Renal cortex interstitium (tissue), 11 donors: ENCODE results near the gene TXN2. TPM values are rescaled to one million over a fixed set of nuclear protein-coding genes. Genes with fewer than 3 reads are reported as not detected.
"Not testable (repeated sequence)": the region's sequence is repeated elsewhere in the genome, so short reads cannot be mapped to it uniquely, and the experiment has no call there.

Source experiments
- DNase-seq, 11 donors: peaks; one replicate each; pipeline ENCODE4 v3.0.0-alpha.2; 2013; ENCODE audit warnings: low read depth in 9 of 11, low spot score in 4 of 11; ENCODE audit errors: extremely low read depth in 1 of 11
- polyA plus RNA-seq, 3 donors: library from polyadenylated mRNA; unstranded; fragments of 120-200 nt; gene quantifications; one replicate each; pipeline ENCODE4 v1.2.1, GENCODE V29; 2013; ENCODE audit not compliant: insufficient read length in 3 of 3

TXN2 gene
- polyA plus RNA-seq, 3 donors: 119 to 138 (median 123) TPM

DNA sequence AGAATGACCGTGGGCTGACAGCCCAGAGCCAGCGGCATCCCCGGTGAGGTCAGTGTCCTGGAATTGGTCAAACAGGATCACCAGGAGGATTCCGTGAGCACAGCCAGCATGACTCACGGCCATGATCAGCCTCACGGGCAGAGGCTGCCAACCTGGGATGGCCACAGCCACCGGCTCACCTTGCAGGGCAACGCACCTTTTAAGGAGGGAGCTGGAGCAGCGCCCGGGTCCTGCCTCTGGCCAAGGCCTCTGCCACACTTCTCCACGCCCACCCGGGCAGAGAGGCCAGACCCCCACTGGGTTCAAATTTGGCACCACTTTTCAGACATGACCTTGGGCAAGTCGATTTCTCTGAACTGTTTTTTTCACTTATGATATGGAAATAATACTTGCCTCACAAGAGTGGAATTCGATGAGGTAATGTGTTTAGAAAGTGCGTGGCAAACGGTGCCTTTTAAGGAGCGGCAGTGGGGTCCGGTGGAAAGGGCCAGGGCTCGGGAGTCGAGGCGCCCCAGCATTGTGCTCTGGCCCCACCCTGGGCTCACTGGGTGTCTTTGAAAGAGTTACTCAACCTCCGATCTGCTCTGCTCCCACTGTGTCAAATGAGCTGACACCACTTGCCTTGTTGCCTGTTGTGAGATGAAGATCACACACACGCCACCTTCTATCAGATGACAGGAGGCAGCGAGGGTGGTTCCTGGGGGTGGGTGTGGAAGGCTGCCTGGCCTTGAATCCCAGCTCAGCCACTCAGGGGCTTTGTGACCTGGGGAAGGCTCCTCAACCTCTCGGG lies 16.0 kb downstream of the TXN2 start:
- DNase-seq: no peak

DNA sequence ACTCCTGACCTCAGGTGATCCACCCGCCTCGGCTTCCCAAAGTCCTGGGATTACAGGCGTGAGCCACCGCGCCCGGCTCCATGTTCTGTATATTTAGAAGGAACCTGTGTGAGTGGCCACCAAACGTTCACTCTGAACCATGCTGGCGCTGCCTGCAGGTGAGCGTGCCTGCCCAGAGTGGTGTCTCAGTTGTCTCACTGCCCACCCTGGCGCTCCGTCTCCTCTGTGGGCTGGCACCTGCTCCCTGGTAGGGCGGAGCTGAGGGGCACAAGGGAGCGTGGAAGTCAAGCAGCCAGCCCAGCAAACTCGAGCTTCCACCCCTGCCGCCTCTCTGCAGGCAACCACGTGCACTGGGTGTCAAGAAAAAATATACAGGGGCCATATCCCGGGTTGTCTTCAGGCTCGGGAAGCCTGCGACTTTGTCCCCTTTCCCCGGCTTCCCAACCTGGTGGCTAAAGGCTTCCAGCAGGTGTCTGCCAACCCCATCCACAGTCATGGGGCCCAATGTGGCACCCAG lies 16.7 kb downstream of the TXN2 start:
- DNase-seq: no peak

DNA sequence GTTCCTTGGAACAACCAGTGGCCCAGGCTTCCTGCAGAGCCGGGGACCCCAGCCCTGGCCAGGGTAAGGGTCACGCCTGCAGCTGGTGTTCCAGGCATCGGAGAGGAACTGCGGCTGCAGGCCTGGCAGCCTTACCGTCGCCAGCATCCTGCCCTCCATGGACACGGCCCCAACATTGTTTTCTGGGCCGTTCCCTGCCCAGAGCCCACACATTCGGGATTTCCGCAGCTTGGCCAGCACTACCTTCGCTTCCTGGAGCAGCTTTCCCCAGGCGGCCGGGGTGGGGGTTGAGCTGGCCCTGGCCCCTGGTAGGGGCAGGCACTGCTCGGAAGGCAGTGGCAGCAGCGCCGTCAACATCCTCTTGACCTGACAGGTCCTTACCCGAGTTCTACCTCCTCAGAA lies 17.7 kb downstream of the TXN2 start:
- no peak for DNase-seq

DNA sequence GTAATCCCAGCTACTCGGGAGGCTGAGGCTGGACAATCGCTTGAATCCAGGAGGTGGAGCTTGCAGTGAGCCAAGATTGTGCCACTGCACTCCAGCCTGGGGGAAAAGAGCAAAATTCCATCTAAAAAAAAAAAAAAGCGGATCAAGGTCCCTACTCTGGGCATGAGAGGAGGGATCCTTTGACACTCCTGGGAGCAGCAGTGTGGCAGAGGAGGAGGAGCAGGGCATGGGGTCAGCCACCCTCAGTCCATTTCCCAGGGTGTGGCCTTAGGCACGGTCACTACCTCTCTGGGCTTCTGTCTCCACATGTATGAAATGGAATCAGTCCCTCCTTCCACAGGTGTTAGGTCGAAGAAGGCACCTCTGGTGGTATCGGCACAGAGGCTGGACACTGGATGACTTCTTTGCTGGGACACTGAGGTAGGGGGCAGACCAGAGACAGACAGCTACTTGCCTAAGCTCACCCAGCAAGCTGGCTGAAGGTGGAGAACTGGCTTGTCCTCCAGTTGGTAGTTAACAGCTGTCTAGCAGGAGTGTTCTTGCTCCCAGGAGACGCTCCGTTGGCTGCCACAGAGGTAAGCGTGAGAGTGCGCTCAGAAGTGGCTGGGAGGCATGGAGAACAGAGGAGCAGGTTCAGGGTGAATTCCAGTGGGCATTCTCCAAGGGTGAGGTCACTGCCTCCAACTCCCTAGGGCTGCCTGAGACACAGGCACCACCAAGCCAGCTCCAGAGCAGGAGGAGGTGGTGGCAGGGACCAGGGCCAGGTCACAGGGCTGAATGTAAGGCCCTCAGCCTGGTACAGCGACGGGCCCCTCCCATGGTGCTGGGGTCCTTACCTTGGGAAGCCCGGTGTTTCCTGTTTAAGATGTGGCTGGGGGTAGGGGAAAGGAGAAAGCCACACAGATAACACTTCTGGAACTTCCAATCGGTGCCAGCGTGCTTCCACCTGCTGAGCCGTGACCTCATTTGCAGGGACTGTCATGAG lies 19.5 kb downstream of the TXN2 start:
- peak in 7 of 11 donors; percentile 61 to 87 (median 82) for DNase-seq

DNA sequence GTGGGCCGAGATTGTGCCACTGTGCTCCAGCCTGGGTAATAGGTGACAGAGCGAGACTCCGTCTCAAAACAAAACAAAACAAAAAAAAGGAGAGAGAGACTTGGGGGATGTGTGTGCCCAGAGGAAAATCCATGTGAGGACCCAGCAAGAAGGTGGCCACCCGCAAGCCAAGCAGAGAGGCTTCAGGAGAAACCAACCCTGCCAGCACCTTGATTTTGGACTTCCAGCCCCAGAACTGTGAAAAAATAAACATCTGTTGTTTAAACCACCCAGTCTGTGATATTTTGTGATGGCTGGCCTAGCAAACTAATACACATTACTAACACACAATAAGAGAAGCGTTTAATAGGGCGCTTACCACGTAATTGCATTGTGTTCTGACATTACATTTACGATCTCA lies 21.2 kb downstream of the TXN2 start:
- DNase-seq: no peak

DNA sequence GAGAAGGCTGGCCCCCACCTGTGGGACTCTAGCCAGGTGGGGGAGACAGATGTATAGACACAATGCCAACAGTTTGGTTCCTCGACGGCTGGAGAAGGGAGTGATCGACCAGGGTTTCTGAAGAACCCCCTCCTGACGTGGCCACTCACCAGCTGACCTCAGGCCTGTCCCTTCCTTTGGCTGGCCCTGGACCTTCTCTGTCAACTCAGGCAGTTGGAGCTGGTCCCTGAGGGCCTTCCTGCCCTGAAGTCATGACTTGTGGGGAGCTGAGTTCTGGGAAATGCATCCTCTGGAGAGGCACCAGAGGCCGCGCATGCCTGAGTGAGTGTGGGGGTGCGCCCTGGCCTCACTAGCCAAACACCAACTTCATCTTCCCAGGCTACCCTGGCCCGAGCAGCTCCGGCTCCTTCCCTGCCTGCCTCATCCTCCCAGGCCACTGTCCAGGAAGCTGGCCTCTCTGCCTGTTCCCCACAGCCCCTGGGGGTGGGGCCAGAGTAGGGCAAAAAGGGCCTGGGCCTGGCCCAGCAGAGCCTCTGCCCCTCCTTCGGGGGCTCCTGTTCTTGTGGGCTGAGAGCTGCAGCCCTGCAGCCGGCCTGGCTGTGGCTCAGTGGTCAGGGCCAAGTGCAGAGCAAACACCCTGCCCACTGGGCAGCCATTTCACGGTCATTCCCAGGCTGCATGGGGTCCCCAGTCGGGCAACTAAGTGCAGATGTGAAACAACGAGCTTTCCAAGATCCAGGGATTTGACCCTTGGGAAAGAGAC lies 23.6 kb downstream of the TXN2 start:
- no peak for DNase-seq

DNA sequence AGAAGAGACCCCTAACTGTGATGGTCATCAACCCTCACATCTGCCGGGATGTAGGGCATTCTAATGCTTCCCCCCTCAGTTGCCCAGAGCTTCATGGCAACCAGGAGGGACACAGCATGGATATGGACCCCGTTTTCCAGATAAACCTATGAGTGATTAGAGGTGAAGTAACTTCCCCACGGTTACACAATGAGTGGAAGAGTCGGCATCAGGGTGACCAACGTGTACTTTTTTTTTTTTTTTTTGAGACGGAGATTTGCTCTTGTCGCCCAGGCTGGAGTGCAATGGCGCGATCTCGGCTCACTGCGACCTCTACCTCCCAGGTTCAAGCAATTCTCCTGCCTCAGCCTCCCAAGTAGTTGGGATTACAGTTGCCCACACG lies 25.0 kb downstream of the TXN2 start:
- DNase-seq: no peak

DNA sequence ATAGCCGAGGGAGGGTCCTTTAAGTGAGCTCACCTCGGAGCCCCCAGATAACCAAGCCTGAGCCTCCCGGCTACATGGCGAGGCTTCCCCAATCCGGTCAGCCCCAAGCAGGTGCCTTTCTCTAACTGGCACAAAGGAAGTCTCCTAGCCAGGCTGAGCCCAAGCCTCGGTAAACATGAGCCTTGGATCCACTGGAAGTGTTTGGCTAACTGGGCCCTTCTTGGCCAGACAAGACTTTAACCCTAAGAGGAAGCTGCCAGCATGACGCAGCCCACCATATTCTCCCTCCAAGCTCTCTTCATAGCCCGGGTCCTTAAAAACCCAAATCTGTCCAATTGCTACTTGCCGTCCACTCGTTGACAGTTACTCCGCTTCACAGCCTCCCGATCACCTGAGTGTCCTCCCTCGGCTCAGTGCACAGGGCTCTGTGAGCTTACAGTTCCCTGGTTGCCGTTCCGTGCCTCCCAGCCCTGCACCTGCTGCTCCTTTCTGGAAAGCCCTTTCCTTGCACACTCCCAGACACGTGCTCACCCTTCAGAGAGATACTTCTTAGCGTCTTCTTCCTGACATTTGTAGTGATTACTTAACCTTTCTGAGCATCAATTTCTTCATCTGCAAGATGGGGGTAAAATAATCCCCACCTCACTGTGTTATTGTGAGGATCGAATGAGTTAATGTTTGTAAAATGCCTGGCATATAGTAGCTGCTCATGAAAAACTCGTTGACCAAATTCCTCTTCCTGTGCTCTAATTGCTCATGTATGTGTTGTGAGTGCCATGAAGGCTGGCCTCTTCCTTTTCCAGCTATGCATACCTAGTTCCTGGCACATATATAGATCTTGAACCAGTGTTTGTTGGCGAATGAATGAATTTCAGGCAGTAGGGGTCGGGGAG lies 25.6 kb downstream of the TXN2 start:
- no peak for DNase-seq

DNA sequence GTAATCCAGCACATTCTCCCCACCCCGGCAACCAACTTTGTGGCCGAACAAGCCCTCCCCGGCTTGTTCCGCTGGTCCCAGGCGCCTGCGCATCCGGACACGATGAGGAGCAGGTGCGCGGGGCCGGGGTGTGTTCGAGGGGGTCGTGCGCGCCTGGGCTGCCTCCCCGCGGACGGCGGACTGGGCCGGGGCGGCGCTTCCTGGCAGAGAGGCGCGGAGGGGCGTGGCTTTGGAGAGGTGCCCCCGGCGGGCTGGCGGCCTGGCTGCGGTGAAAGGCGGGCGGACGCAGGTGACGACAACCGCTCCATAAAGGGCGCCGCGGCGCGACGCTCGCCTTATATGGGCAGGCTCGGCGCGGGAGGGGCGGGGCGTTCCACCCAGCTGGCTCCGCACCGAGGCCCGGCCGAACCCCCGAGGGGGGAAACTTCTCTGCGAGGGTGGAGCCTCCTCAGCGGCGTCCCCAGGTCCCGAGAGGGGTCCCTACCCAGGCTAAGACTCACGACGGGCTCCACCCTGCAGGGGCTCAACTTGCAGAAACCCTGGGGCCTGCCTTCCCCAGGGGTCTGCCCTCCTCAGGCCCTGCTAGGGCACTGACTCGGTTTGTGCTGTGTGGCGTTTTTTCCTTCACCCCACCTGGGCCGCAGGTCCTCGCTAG lies 26.4 kb downstream of the TXN2 start:
- peak in 8 of 11 donors; percentile 76 to 82 (median 80) for DNase-seq

DNA sequence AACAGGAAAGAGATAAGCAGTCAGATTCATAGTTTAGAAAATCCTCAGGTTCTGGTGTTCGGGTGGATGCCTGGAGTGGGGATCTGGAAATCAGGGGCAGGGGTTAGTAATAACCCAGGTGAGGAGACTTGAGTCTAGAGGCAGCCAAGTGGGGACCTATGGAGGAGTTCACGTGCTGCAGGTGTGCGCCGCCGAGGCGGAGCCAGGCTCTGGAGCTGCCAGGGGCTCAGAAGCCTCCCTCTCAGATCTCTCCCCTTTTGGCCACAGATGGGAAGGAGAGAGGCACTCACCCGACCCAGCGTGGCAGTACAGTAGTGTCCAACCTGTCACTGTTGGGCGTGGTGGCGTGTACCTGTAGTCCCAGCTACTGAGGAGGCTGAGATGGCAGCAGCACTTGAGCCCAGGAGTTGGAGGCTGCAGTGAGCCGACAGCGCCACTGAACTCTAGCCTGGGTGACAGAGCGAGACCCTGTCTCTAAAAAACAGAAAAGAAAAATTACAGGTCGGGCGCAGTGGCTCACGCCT lies 27.5 kb downstream of the TXN2 start:
- no peak for DNase-seq

DNA sequence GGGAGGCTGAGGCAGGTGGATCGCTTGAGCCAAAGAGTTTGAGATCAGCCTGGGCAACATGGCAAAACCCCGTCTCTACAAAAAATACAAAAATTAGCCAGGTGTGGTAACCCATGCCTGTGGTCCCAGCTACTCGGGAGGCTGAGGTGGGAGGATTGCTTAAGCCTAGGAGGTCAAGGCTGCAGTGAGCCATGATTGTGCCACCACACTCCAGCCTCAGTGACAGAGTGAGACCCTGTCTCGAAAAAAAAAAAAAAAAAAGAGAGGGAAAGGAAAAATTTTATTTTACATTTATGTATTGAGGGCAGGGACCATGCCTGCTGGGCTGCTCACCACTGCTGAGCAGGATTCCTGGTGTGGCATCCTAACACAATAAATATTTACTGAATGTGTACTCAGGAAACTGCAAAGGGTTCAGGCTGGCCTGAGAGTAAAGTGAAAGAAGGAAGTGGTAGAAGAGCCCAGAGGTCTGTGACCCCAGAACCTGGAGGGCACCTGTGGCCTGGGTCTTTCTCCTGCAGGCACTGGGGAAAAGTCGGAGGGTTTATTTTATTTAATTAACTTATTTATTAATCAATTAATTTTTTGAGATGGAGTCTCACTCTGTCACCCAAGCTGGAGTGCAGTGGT lies 28.3 kb downstream of the TXN2 start:
- DNase-seq: not testable (repeated sequence)

DNA sequence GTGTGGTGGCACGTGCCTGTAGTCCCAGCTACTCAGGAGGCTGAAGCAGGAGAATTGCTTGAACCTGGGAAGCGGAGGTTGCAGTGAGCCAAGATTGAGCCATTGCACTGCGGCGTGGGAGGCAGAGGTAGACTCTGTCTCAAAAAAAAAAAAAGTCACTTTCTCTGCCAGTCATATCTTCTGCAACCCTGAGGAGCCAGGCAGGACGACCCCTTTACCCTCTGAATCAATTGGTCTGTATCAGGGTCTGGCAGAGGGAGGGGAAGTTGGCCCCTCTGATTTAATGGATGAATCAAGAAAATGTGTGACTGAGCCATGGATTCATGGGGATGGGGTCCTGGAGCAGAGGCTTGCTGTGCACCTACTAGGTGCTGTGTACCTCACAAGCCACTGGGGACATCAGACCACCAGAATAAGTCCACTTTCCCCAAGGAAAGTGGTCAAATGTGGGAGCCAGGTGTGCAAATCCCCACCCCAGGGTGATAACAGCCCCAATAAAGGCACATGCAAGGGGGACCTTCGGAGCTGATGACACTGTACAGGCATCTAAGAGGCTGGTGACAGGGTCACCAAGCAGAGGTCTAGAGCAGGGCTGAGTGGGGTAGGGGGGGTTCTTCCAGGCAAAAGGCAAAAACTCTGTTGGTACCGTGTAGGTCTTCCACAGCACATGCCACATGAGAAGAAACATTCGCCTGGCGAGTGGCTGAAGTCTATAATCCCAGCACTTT lies 29.0 kb downstream of the TXN2 start:
- DNase-seq: no peak

DNA sequence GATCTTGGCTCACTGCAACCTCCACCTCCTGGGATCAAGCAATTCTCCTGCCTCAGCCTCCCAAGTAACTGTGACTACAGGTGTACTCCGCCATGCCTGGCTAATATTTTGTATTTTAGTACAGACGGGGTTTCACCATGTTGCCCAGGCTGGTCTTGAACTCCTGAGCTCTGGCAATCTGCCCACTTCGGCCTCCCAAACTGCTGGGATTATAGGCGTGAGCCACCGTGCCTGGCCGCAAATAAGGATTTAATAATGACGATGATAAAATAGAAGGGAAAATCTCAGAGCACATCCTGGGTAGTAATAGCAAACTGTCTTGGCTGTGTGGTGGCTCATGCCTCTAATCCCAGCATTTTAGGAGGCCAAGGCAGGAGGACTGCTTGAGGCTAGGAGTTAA lies 30.5 kb downstream of the TXN2 start:
- not testable (repeated sequence) for DNase-seq

DNA sequence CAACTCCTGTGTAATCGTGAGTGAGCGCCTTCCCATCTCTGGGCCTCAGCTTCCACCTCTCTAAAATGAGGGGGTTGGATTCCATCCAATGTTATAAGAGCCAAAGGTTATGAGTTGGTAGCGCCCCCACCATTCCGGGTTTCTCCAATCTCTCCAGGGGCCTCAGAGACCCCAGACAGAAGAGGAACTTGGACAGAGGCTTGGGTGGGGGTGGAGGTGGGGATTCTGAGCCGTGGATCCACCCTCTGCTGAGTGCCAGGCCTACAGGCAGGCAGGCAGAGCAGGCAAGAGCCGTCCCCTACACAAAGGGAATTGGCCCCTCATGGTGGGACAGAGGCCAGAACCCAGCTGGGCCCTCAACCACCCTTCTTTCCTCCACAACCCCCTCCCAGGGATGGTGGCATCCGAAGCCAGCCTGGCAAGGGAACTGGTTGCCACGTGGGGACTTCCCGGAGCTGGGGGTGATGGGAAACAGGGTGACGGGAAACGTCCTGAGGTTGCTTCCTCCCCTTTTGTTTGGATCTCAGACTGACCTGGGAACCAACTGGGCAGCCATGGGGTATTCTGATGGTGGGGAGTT lies 31.8 kb downstream of the TXN2 start:
- no peak for DNase-seq

DNA sequence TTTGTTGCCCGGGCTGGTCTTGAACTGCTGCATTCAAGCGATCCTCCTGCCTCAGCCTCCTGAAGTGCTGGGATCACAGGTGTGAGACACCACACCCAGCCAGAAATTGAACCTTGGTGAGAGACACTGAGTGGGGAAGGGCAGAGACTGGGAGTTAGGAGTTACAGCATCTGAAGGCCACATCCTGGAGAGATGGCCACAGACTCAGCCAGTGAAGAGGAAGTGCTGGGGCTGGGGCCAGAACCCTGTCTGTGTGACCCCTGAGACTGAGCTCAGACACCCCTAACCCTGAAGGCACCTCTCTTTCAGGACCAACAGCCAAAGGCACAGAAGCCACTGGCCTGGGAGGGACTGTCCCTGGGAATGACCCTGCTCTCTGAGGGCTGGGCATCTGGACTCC lies 33.8 kb downstream of the TXN2 start:
- DNase-seq: no peak

DNA sequence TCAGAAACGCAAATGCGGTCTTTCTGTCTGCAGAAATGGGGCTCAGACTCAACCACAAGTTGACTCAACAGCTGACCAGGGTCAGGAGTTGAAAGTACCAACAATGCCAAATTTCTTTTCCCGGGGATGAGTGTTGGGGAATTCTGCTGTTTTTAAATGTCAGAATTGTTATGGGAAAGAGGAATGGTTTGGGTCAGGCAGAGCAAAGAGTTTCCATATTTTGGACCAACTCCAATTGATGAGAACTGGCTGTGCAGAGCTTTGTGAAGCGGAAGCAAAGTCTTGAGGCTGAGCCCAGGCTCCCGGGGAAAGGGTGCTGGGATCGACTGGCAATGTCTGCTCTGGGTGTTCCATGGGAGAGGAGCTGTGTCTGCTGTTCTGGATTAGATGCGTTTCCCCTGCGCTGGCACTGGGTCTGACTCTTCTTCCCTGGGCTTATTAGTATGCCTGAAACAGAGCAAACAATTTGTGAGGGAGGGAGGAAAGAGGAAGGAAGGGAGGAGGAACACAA lies 36.2 kb downstream of the TXN2 start:
- DNase-seq: no peak
